ENCODE data around the gene TNS2.
"Not testable (repeated sequence)": the region's sequence is repeated elsewhere in the genome, so short reads cannot be mapped to it uniquely, and the experiment has no call there.

Gene TNS2, protein sequence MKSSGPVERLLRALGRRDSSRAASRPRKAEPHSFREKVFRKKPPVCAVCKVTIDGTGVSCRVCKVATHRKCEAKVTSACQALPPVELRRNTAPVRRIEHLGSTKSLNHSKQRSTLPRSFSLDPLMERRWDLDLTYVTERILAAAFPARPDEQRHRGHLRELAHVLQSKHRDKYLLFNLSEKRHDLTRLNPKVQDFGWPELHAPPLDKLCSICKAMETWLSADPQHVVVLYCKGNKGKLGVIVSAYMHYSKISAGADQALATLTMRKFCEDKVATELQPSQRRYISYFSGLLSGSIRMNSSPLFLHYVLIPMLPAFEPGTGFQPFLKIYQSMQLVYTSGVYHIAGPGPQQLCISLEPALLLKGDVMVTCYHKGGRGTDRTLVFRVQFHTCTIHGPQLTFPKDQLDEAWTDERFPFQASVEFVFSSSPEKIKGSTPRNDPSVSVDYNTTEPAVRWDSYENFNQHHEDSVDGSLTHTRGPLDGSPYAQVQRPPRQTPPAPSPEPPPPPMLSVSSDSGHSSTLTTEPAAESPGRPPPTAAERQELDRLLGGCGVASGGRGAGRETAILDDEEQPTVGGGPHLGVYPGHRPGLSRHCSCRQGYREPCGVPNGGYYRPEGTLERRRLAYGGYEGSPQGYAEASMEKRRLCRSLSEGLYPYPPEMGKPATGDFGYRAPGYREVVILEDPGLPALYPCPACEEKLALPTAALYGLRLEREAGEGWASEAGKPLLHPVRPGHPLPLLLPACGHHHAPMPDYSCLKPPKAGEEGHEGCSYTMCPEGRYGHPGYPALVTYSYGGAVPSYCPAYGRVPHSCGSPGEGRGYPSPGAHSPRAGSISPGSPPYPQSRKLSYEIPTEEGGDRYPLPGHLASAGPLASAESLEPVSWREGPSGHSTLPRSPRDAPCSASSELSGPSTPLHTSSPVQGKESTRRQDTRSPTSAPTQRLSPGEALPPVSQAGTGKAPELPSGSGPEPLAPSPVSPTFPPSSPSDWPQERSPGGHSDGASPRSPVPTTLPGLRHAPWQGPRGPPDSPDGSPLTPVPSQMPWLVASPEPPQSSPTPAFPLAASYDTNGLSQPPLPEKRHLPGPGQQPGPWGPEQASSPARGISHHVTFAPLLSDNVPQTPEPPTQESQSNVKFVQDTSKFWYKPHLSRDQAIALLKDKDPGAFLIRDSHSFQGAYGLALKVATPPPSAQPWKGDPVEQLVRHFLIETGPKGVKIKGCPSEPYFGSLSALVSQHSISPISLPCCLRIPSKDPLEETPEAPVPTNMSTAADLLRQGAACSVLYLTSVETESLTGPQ (N-terminal part only)

DNA sequence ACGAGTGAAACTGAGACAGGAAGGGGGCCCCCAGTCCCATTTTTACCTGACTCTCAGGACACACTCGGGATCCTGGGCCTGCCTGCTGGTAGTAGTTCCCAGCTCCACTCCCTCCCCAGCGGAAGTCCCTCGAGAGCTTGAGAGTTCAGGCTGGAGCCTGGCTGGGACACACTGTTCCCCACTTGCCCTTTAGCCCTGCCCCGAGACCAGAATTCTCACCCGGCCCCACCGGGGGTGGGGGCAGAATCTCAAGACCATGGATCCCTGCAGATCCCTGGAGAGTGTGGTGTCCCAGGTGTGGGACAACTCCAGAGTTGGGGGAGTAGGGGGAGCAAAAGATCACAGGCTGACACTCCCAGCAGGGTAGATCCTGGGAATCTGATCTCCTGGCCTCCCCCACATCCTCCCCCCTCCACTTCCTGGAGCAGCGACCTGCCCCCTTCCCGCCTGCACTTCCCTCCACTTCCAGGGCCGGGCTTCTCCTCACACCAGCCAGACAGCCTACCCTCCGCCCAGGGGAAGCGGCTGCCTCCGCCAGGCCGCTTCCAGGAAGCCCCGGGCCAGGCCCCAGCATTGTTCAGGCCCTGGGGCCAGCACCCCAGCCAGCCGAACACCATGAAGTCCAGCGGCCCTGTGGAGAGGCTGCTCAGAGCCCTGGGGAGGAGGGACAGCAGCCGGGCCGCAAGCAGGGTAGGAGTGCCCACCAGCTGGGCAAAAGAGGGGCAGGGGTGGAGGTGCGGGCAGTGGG lies at the start of gene TNS2:
TSS of gene TNS2 (plus strand) at position 495 of the 748 bp plus-strand sequence. CDS start at position 616, 121 bp downstream.
- no peak for DNase-seq

GRCh38 chr12:53004178-53004577 lies 45.7 kb upstream of the TNS2 start:
- DNase-seq: no peak
- TF ChIP-seq GATA1 (IDR thresholded peaks at IDR 0.05; ENCODE audit: low read depth, low read length) (no peak), POLR2A (IDR thresholded peaks at IDR 0.05; ENCODE audit: low read length) (no peak)

More for the DNA sequence above, at the start of gene TNS2:
- TF ChIP-seq GATA1 (IDR thresholded peaks at IDR 0.05; ENCODE audit: low read depth, low read length): no peak

GRCh38 chr12:53004582-53004981 lies 45.3 kb upstream of the TNS2 start:
- DNase-seq: no peak
- no peak for TF ChIP-seq GATA1 (IDR thresholded peaks at IDR 0.05; ENCODE audit: low read depth, low read length)
- TF ChIP-seq POLR2A (IDR thresholded peaks at IDR 0.05; ENCODE audit: low read length): no peak

GRCh38 chr12:53005215-53005985 lies 44.5 kb upstream of the TNS2 start:
- no peak for TF ChIP-seq GATA1 (IDR thresholded peaks at IDR 0.05; ENCODE audit: low read depth, low read length)
- no peak for TF ChIP-seq POLR2A (IDR thresholded peaks at IDR 0.05; ENCODE audit: low read length)
- peak in 1 of 2 experiments; percentile 33 for DNase-seq

- TF ChIP-seq GATA1 (IDR thresholded peaks at IDR 0.05; ENCODE audit: low read depth, low read length): no peak
- TF ChIP-seq POLR2A (IDR thresholded peaks at IDR 0.05; ENCODE audit: low read length): peak; percentile 81
- DNase-seq: peak; percentile 100
Observed at GRCh38 chr12:53005986-53006809, 43.7 kb upstream of the TNS2 start, which contains the start of gene EIF4B. EIF4B (plus strand) TSS chr12:53006456; CDS start chr12:53006484, 28 bp downstream.

DNA sequence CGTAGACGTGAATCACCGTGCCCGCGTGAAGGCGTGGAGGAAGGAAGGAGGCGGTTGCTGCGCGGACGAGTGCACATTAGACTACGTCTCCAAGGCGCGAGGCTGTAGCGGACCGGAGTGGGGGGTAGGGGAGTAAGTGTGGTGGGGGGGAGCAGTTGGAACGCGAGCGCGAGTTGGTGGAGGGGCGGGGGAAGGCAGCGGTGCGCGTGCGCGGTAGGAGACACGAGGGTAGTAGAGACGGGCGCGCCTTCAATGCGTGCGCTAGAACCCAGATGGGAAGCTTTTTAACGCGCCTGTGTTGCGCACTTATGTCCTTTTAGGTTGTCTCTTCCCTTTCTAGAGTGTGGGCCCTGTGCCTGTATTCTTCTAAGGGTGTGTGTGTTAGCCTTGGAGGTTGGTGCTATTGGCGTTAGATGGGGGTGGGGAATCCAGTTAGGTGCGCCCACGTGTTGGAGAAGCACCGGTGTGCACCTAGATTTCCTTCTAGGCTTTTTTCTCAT lies 43.0 kb upstream of the TNS2 start:
- TF ChIP-seq POLR2A (IDR thresholded peaks at IDR 0.05; ENCODE audit: low read length): no peak
- TF ChIP-seq GATA1 (IDR thresholded peaks at IDR 0.05; ENCODE audit: low read depth, low read length): no peak

DNA sequence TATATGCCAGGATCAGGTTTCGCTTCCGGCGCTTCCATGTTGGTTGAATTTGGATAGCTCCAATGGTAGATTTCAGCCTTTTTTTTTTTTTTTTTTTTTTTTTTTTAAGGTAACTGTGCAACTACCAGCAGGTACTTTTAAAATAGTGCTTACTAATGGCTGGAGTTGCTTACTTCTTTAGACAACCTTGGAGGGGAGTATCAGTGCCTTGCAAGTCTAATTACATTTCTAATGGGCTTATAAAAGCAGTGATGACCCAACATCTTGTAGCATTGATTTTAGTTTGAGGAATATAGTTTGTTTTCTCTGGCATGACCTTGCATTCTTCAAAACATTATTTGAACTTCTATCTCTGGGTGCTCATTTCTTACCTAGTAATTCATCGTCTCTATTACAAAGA lies 42.5 kb upstream of the TNS2 start:
- DNase-seq: no peak
- TF ChIP-seq POLR2A (IDR thresholded peaks at IDR 0.05; ENCODE audit: low read length) (no peak), GATA1 (IDR thresholded peaks at IDR 0.05; ENCODE audit: low read depth, low read length) (no peak)

More for the DNA sequence above, 43.0 kb upstream of the TNS2 start:
- DNase-seq: peak; percentile 86 to 87

DNA sequence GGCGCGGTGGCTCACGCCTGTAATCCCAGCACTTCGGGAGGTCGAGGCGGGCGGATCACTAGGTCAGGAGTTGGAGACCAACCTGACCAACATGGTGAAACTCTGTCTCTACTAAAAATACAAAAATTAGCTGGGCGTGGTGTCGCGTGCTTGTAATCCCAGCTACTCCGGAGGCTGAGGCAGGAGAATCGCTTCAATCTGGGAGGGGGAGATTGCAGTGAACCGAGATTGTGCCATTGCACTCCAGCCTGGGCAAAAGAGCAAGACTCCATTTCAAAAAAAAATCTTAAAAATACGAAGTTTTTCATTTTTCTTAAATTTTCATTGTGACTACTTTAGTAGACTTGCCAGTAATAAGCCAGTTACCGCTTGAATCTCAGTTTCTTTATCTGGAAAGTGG lies 41.1 kb upstream of the TNS2 start:
- not testable (repeated sequence) for DNase-seq

GRCh38 chr12:53010955-53011354 lies 38.9 kb upstream of the TNS2 start:
- TF ChIP-seq POLR2A (IDR thresholded peaks at IDR 0.05; ENCODE audit: low read length) (no peak), GATA1 (IDR thresholded peaks at IDR 0.05; ENCODE audit: low read depth, low read length) (no peak)
- no peak for DNase-seq

DNA sequence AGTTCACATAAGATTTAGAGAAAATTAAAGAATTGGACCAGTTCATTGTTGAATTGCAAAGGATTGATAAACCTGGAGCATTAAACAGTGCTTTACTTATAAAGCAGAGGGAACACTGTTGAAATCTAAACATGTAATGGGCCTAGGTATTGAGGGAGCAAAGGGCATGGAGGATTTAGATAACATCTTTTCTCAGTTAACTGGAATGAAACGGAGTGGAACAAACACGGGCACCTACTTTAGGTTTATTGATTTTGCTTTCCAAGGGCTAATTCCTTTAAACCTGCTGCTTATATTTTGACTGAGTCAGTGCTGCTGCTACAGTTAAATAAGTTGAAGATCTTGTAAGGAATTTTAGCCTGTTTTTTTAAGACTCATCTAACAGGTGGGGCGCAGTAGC lies 38.0 kb upstream of the TNS2 start:
- no peak for TF ChIP-seq POLR2A (IDR thresholded peaks at IDR 0.05; ENCODE audit: low read length)
- no peak for TF ChIP-seq GATA1 (IDR thresholded peaks at IDR 0.05; ENCODE audit: low read depth, low read length)

GRCh38 chr12:53012928-53013327 lies 36.9 kb upstream of the TNS2 start:
- TF ChIP-seq GATA1 (IDR thresholded peaks at IDR 0.05; ENCODE audit: low read depth, low read length) (no peak), POLR2A (IDR thresholded peaks at IDR 0.05; ENCODE audit: low read length) (no peak)
- DNase-seq: no peak

More for the DNA sequence above, 38.0 kb upstream of the TNS2 start:
- no peak for DNase-seq

Measured in erythroblast (primary cell).